ENCODE results near the gene SPC25.

Gene SPC25

GRCh38 chr2:168843253-168843652 lies 47.0 kb downstream of the SPC25 start:
- DNase-seq (ENCODE audit: low read depth), result no peak

- DNase-seq (ENCODE audit: low read depth), result no peak
These were observed 48.8 kb downstream of the SPC25 start for GRCh38 chr2:168841445-168841844.

GRCh38 chr2:168835969-168836368 lies 54.3 kb downstream of the SPC25 start:
- DNase-seq (ENCODE audit: low read depth), result no peak

GRCh38 chr2:168831662-168832061 lies 58.6 kb downstream of the SPC25 start:
- DNase-seq (ENCODE audit: low read depth), result no peak

- DNase-seq (ENCODE audit: low read depth), result no peak
These were observed 59.3 kb downstream of the SPC25 start for GRCh38 chr2:168830958-168831357.

GRCh38 chr2:168825126-168825525 lies 65.1 kb downstream of the SPC25 start:
- DNase-seq (ENCODE audit: low read depth), result no peak

GRCh38 chr2:168821992-168822391 lies 68.2 kb downstream of the SPC25 start:
- no peak for DNase-seq (ENCODE audit: low read depth)

- DNase-seq (ENCODE audit: low read depth), result no peak
These were observed 68.7 kb downstream of the SPC25 start for GRCh38 chr2:168821577-168821976.

Measured in activated T-helper 9 cell treated with anti-CD3 and anti-CD28 coated beads, Interleukin-2, amount 50 U/mL, for 16 hours (primary cell).